HG02973 (cell line): ENCODE measurements around the gene CDC40.
"Not testable (repeated sequence)": the region's sequence is repeated elsewhere in the genome, so short reads cannot be mapped to it uniquely, and the experiment has no call there.

Source experiments
- ATAC-seq: cut with Tn5 transposase; IDR thresholded peaks from one replicate; pipeline ENCODE4 v1.9.1; 2021; ENCODE audit warnings: moderate library complexity; ENCODE audit not compliant: unreplicated experiment

Gene CDC40

DNA sequence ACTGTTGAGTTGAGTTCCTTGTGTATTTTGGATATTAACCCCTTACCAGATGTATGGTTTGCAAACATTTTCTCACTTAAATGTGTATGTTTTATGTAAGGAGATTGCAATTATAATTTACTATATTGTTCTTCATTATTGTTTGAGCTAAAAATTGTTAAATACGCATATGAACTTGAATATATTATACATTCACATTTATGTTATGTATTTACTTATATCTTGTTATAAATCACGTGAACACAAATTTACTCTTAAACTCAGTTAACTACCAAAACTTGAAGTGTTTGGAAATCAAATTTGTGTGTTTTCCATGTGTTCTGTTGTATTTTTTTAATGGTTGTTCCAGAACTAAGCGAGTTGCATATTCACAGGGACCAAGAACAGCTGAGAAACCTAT lies 18.3 kb downstream of the CDC40 start:
- ATAC-seq, result no peak

DNA sequence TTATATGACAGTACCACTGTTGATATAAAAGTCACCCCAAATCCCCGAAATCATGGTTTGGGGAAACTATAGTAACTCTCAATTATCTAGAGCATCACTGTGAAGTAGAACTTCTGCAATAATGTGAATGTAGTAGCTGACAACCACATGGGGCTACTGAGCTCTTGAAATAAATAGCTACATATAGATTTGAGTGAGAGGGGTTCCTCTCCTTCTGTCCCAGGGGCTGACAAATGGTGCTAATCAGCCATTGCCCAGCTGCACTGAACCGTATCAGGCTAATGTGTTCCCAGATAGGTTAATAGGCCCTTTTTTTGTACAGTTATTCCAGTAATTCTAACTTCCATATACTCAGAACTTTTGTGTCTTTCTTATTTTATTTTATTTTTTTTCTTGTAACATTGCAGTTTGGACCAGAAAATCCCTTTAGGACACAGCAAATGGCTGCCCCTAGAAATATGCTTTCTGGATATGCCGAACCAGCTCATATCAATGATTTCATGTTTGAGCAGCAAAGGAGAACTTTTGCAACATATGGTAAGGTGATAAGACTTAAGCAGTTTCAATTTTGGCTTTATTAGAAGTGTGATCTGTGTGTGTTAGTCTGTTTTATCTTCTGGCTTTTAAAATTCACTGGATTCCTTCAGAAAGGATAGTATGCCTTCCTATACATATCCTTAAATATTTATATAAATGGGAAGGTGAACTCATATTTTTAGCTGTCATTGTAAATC lies 21.1 kb downstream of the CDC40 start:
- ATAC-seq, result no peak

DNA sequence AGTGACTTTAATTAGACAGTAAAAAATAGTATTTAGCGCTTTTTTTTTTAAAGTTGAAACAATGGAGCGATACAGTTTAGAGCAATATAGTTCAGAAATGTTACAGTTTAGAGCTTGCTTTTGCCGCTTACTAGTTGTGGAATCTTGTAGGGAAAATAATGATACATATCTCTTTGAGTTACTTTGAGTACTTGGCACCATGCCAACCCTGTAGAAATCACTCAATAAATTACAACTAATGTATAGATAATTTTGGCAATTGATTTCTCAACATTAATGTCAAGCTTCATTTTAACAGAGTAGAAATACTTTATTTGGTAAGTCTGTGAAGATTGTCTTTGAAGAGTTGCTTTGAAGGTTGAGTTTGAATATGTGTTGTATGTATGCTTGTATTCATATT lies 27.4 kb downstream of the CDC40 start:
- ATAC-seq, result no peak

DNA sequence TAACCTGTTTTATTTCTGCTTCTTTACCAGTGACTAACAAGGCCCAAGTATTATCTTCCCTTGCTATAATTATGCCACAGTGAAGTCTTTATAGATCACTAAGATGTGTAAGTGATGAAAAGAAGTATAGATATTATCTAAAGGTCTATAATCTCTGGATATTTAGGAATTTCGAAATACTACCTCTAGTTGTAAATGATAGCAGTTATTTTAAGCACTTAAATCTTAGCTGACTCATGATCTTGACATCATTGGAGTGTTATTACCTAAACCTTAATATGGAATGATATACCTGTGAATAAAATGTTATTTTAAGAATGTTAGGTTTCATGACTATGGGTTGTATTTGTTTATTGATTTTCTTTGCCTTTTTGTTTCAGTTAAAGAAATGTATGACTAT lies 31.5 kb downstream of the CDC40 start:
- ATAC-seq, result no peak

DNA sequence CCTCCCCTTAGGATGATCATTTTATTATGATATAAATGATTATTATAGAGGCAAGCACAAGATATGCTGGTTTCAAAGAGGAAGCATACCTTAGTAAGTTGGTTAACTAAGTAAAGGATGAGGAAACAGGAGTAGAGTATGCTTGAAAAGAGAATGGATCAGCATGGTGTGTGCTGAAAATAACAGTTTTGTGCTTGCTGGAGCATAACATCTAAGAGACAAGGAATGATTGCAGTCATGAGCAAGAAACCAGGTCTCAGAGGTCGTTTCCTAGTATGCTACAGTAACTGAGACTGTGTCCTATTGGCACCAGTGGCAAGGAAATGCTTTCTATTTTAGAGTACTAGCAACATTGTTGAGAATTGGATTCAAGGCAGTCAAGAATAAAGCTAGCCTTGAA lies 34.1 kb downstream of the CDC40 start:
- no peak for ATAC-seq

DNA sequence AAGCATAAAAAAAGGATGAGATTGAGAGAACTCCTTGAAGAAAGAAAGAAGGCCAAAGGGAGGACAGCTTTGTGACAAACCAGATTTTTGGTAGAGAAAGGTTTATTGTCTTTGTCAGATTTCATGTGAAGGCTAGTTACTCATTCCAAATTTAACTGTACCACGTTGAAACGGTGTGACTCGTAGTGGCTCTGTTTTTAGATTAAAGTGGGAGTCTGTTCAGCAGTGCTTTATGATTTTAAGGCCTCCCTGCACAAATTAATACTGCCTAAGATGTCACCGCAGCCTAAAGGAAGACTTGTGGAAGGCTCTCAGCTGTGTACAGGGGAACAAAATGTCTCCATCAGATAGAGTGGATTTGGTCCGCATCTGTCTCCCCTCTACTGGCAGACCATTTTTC lies 35.9 kb downstream of the CDC40 start:
- ATAC-seq, result no peak

DNA sequence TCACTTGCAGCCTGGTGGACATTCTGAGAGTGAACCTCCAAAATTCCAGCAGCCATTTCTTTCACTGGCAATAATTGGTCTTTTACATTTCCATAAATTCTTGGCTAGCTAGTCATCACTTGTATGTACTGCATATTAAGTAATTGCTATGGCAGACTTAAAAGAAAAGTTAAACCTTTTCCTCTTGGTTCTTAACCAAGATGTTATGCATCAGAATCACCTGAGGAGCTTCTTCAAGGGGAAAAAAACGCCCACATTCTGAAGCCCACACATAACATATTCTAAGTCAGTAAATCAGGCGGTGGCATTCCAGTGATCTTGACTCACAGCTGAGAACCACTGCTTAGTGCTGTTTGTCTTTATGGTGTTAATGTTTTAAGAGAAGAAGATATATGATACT lies 37.0 kb downstream of the CDC40 start:
- ATAC-seq, result no peak

DNA sequence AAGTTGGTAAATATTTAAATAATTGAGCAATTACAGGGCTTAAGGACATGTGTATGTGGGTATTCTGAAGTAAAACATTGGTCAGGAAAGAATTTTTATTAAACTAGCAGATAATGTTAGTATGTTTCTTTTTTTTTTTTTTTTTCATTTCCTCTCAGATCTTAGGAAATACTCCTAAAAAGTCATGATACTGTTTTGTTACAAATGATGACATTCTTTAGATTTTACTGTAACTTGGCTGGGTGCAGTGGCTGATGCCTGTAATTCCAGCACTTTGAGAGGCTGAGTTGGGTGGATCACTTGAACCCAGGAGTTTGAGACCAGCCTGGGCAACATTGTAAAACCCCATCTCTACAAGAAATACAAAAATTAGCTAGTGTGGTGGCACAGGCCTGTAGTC lies 41.5 kb downstream of the CDC40 start:
- no peak for ATAC-seq

DNA sequence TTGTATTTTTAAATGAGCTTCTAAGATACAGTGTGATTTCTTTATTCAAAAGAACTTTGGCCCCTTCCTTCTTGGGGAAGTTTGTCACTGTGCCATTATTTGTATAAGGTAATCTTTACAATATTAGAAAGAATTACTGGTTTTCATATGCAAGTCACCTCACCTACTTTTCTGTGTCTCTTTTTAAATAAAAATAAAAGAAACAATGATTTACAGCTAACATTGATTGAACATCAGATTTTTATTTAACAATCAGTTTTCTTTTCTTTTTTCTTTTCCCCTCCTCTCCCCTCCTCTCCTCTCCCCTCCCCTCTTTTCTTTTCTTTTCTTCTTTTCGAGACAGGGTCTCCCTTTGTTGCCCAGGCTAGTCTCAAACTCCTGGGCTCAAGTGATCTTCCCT lies 46.0 kb downstream of the CDC40 start:
- no peak for ATAC-seq

DNA sequence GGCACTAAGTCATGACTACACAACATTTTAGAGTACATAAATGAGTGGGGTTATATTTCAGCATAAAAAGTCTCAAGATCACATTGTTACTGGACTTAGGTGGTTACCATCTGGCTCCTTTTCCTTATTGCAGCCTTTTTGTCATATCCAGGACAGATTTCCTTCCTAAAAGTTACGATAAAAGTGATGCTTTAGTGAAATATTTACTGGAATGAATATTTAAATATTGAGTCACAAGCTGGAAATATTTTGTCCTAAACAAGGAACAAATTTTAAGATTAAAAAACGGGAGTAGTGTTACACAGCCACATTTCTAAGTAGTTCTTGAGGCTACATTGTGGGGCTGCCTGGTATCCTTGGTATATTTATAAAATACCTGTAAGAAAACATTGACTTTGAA lies 52.2 kb downstream of the CDC40 start:
- no peak for ATAC-seq

DNA sequence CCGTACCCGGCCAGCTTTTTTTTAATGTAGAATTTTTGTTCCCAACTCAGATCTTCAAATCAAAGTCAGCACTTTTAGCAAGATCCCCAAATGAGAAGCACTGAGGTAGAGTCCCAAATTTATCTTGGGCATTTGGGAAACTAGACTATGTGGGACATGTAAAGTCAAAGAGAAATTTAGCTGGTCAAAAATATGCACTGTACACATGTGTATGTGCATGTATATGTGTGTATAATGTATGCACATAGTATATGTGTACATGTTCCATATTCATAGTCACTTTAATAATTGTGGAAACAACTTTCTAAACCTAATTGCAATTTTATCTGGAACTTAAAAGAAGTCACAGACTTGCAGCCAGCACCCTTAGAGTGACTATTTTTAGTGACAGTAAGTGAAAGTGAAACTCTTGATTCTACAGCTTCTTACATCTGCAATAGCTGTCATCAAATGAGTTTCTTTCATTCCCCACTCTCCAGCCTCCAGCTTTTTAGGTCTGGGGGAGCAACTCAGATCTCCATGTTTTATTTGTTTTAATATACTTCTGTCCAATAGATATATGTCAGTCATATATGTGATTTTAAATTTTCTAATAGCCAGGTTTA lies 53.6 kb downstream of the CDC40 start:
- peak; percentile 96 for ATAC-seq

DNA sequence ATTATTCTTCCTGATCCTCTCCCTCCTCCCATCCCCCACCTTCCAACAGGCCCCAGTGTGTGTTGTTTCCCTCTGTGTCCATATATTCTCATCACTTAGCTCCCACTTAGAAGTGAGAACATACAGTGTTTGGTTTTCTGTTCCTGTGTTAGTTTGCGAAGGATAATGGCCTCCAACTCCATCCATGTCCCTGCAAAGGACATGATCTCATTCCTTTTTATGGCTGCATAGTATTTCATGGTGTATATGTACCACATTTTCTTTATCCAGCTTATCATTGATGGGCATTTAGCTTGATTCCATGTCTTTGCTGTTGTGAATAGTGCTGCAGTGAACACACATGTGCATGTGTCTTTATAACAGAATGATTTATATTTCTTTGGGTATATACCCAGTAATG lies 55.8 kb downstream of the CDC40 start:
- not testable (repeated sequence) for ATAC-seq

DNA sequence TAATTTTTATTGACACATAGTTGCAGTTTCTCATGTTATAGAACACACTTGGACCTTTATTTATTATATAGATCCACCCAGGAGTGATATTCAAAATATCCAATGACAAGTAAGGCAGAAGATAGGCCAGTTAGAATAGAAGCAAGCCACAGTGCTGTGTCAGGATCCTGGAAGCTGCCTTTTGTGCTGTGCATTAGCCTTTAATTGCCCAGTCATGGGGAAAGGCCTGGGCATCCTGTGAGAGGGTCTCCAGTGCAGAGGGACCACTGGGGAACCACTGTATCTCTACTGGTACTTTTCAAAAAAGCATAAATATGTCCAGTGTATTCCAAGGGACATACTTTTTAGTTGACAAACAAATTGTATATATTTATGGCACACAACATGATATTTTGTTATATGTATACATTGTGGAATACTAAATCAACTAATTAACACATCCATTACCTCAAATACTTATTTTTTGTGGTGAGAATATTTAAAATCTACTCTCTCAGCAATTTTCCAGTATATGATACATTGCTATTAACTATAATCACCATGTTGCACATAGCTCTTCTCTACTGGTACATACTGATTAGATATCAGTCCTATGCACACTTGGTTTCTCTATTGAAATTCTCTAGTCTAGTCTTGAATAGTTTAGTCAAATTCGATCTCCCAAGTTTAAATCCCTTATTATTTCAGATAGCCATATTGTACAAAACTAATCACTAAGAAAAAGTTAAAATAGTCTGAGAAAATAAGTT lies 59.5 kb downstream of the CDC40 start:
- no peak for ATAC-seq

DNA sequence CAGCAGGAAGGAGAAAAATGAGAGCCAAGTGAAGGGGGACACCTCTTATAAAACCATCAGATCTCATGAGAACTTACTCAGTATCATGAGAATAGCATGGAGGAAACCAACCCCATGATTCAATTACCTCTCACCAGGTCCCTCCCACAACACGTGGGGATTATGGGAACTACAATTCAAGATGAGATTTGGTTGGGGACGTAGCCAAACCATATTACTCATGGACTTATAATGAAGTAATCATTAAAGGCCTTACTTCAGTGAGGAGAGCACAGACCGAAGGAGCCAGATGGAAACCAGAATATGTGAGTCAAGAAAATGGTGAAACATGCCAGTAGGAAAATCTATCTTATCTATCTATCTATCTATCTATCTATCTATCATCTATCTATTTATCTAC lies 64.4 kb downstream of the CDC40 start:
- not testable (repeated sequence) for ATAC-seq

DNA sequence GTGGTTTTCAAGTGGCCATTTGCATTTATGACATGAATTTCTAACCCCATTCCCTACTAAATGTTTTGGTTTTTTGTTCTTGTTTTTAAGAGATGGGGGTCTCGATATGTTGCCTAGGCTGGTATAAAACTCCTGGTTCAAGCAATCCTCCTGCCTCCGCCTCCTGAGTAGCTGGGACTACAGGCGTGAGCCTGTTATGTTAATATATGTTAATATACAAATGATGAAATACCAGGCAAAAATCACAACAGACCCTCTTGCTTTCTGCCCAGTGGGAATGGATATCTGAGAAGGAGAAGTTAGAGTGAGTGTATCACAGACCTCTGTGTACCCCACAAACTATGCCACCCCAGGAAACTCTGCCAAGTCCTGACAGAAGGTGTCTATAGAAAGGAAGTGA lies 66.2 kb downstream of the CDC40 start:
- ATAC-seq, result no peak

DNA sequence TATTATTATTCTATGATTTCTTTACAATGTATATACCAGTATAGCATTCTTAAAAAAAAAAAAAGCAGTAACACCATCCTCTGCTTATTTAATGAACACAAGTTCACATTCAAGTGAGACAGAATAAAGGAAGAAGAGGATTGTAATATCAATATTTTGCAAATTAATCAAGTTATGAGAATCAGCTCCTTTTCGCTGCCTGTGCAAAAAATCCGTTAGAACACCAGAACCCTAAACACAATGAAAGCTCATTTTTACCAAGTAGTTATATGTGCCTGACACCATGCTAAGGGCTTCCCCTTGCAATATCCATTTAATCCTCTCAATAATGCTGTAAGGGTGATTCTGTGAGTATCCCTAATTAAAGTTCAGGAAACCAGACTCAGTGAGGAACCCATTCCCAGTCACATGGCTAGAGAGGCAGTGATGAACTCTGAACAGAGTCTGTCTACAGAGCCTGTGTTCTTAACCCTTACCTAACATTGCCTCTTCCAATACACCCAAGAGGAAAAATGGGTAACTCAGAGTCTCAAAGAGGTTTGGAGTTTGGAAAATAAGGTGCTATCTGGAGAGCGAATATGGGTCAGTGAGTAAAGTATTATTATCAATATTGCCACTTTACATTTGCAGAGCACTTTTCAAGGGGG lies 66.8 kb downstream of the CDC40 start:
- no peak for ATAC-seq

DNA sequence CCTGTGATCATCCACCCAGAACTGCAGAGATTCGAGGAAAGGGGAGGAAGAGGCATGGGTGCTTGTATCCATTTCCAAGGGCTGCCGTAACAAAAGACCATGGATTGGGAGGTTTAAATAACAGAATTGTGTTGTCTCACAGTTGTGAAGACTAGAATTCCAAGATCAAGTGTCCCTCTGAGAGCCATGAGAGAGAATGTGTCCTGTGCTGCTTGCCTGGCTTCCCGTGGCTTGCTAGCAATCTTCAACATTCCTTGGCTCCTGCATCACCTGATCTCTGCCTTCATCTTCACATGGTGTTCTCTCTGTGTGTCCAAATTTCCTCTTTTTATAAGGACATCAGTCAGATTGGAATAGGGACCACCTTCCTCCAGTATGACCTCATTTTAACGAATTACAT lies 69.8 kb downstream of the CDC40 start:
- ATAC-seq, result no peak

DNA sequence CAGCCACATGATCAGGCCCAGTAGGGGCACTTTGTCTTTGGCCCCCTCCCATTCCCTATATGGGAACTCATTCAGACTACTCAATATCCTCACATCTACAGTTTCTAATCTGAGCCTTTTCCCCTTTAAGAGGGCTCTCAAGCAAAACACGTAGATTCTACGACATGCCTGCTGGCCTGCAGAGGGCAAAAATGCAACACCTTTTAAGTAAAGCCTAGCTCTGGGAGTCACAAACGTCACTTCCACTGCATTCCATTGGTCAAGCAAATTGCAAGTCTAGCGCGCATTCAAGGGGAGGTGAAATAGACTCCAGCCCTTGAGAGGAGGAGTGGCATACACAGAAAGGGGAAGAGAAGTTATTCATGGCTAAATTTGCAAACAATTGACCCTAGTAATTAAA lies 70.6 kb downstream of the CDC40 start:
- ATAC-seq, result no peak

DNA sequence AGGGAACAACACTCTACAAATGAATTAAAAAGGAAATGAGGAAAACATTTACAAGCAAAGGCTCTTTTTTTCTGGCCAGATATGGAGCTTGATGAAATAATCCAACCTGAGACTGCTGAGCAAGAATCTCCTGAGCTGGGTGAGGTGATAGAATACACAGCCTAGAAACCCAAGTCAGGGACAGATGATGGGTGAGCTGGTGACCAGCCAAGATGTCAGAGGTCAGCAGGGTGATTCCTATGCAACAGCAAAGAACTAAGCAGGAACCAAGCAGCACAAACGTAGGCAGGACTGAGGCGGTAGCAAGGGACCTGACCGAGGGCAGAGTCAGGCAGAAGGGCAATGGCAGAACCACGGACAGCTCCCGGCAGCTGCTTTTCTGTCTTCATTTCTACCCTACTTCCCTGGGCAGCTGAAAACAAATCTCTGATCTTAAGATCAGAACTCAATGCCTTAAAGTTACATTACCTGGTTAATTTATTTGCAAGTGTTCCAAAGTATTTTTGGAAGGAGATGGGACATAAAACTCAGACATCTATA lies 75.1 kb downstream of the CDC40 start:
- no peak for ATAC-seq

DNA sequence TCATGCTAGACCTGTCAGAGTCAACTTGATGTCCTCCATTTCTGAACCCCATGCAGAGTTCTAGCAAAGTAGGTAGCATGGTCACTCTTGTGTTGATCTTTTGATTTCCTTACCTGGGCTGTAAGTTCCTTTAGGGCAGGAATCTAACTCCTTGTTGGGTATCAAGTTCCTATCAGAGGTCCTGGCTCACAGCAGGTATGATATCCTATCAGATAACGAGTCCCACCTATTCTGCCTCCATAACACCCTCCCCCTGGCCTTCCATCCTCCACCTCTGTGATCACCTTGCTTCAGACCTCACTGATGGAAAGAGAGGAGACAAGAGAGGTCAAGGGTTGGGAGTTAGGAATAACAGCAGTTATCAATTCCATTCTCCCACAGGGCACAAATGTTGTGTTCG lies 76.1 kb downstream of the CDC40 start:
- ATAC-seq, result no peak

DNA sequence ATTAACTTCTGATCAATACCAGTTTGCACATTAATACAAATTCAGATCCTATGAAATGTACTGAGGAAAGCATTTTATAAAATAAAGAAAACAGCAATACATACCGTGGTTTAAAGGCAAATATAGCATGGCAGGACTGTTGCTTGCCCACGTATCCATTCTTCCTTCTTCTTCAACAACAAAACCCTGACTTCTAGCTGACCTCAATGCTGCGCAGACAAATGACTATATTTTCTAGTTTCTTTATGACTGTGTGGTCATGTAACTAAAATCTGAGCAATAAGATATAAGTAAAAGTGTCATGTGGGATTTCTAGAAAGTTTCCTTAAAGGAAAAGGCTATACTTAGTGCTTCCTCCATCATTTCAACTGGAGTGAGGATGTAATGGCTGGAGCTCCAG lies 85.0 kb downstream of the CDC40 start:
- no peak for ATAC-seq

DNA sequence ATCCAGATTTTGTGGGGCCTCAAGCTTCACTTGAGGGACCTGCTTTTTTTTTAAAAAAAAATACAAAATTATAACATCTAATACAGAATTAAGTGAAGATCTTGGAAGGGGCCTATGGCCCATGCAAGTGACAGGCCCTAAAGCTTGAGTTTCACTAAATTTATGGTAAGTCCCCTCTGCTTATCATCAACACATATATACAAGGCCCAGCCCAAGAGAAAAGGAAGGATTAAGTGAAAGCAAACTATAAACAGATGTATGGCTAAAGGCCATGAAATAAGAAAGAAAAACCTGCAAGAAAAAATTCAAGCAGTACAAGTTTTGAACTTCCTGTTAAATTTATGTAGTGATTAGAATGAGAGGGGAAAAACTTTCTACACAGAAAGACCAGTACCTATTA lies 86.8 kb downstream of the CDC40 start:
- ATAC-seq, result no peak
